GM10248 (cell line): ENCODE data around the gene HBD.

ENCODE experiments used
- CTCF ChIA-PET: fragments of 300-600 bp; sonication (Branson Sonifier 250); formaldehyde crosslinking; extraction: SDS; loops from one replicate; lab custom pipeline; 2021; ENCODE audit warnings: antibody characterized with exemption; lab: Yijun Ruan, JAX
- POLR2A ChIA-PET: fragments of 350-650 bp; sonication (Branson Sonifier 250); formaldehyde crosslinking; extraction: SDS; loops from one replicate; lab custom pipeline; 2020; ENCODE audit warnings: antibody characterized with exemption; lab: Yijun Ruan, JAX
- DNase-seq: peaks from one replicate; pipeline ENCODE4 v3.0.0; 2012; ENCODE audit errors: extremely low spot score
- TF ChIP-seq, protein P1 (sequence below): IDR thresholded peaks from 2 replicates; pipeline ENCODE4 v1.5.1; 2012; ENCODE audit warnings: mild to moderate bottlenecking, low read depth; ENCODE audit errors: extremely low read depth, missing control alignments, control extremely low read depth

HBD gene

DNA sequence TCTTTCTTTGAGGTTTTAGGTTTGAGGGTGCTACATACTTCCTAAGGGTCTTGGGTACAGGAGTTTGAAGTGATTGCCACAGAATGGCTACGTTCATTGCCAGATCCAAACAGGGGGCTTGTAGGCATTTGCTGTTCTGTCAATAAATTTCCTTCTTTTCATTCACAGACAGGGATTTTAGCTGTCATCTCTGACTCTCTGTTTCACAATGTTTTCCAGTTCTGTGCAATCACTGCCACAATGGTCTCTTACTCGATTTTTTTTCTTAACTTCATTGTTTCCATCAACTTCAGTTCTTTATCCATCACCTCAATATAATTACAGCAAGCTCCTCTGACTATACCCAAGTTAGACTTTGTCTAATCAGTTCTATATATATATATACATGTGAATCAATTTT is 6.2 kb upstream of the HBD start:
- ChIA-PET CTCF (interaction anchor here (1.1 kb wide), 1 partner anchor 9 kb away, joined by 3 read pairs; no protein-coding TSS in a partner anchor), POLR2A (interaction anchor here (0.6 kb wide), 1 partner anchor 1316 kb away, joined by 4 read pairs; no protein-coding TSS in a partner anchor)
- no peak for DNase-seq
- TF ChIP-seq, protein P1, sequence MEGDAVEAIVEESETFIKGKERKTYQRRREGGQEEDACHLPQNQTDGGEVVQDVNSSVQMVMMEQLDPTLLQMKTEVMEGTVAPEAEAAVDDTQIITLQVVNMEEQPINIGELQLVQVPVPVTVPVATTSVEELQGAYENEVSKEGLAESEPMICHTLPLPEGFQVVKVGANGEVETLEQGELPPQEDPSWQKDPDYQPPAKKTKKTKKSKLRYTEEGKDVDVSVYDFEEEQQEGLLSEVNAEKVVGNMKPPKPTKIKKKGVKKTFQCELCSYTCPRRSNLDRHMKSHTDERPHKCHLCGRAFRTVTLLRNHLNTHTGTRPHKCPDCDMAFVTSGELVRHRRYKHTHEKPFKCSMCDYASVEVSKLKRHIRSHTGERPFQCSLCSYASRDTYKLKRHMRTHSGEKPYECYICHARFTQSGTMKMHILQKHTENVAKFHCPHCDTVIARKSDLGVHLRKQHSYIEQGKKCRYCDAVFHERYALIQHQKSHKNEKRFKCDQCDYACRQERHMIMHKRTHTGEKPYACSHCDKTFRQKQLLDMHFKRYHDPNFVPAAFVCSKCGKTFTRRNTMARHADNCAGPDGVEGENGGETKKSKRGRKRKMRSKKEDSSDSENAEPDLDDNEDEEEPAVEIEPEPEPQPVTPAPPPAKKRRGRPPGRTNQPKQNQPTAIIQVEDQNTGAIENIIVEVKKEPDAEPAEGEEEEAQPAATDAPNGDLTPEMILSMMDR, result no peak

DNA sequence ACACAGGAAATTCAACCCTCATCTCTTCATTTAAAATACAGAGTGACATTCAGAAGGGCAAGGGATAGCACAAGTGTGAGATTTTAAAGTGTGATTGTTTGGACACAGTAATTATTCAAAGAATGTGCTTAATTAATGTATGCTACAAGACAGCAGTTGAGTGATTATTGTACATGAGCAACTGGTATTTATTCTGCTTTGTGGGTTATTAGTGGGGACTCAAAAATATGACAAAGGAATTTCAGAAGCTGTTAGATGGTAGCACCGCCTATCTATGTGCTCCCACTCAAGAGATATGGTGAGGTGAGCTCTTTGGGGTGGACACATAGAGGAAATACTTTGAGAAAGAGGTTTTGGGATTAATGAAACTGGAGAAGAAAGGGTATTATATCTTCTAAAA is 5.8 kb upstream of the HBD start:
- ChIA-PET CTCF (interaction anchor here (1.1 kb wide), 1 partner anchor 9 kb away, joined by 3 read pairs; no protein-coding TSS in a partner anchor), POLR2A (no interaction called here)
- no peak for DNase-seq
- TF ChIP-seq, protein P1, result no peak

- CTCF ChIA-PET, result no interaction called here
- POLR2A ChIA-PET, result no interaction called here
- TF ChIP-seq, protein P1, result no peak
- DNase-seq, result no peak
These were observed 4.8 kb upstream of the HBD start for GRCh38 chr11:5239046-5239445.

DNA sequence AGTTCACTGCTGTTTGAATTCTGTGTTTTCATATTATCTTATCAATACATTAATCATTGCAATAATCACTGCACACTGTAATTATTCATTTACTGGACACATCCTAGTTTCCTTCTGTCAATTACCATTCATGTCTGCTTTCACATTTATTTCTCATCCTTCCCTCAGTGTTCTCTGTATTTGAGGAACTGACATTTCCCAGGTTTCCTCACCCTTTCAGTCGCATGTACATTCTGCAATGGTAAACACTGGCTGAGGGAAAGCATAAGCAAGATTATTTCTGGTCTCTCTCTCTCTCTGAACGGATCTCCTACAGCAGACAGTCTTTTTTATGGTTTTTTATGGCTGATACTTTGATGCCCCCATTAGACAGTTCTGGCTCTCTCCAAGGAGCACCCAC is 4.2 kb upstream of the HBD start:
- ChIA-PET CTCF (no interaction called here), POLR2A (no interaction called here)
- DNase-seq, result no peak
- TF ChIP-seq, protein P1, result no peak

DNA sequence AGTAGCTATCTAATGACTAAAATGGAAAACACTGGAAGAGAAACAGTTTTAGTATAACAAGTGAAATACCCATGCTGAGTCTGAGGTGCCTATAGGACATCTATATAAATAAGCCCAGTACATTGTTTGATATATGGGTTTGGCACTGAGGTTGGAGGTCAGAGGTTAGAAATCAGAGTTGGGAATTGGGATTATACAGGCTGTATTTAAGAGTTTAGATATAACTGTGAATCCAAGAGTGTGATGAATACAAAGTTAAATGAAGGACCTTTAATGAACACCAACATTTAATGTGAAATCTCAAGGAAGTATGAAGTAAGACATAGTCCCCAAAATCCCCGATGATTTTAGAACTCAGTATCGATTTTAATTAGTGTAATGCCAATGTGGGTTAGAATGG is 3.1 kb upstream of the HBD start:
- TF ChIP-seq, protein P1, result no peak
- no peak for DNase-seq
- POLR2A ChIA-PET, result no interaction called here
- CTCF ChIA-PET, result no interaction called here

DNA sequence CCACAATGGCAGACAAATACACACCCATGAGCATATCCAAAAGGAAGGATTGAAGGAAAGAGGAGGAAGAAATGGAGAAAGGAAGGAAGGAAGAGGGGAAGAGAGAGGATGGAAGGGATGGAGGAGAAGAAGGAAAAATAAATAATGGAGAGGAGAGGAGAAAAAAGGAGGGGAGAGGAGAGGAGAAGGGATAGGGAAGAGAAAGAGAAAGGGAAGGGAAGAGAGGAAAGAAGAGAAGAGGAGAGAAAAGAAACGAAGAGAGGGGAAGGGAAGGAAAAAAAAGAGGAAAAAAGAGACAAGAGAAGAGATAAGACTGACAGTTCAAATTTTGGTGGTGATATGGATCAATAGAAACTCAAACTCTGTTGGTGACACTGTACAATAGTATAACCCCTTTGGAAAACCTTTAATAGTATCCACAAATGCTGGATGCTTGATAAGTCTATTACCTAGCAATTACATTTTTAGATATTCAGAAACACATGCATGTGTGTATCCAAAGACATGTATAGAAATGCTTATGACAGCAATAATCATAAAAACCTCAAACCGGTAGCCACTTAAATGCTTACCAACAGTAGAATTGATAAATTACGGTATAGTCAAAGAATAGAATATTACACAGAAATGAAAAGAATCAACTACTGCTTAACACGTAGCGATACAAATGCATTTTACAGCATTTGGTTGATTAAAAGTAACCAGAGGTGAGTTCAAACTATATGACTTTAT is 1.2 kb upstream of the HBD start:
- DNase-seq, result no peak
- CTCF ChIA-PET, result no interaction called here
- TF ChIP-seq, protein P1, result no peak
- POLR2A ChIA-PET, result no interaction called here
